OCI-LY3 (cell line): ENCODE data around the gene SULT1C4.

Experiments used
- H2AFZ ChIP-seq: fragments of 200-600, 300-600 bp; shearing (Covaris generic); 2 replicates; pipeline ENCODE4 v1.6.0; 2014; ENCODE audit warnings: antibody characterized with exemption, low read depth, low read length
- H3K27ac ChIP-seq: fragments of 200-600, 300-600 bp; sonication (generic); 2 replicates; pipeline ENCODE4 v1.5.1; 2014; ENCODE audit warnings: mild to moderate bottlenecking, low read length, moderate library complexity, mixed read lengths
- H3K27me3 ChIP-seq: fragments of 200-600, 300-600 bp; sonication (generic); 2 replicates; pipeline ENCODE4 v1.6.1; 2014; ENCODE audit warnings: low read depth, low read length, mixed read lengths
- H3K36me3 ChIP-seq: fragments of 200-600, 300-600 bp; sonication (generic); replicated peaks from 2 replicates; pipeline ENCODE3; 2014; ENCODE audit warnings: low read depth, low read length, mixed read lengths
- H3K4me1 ChIP-seq: fragments of 300-600, 200-600 bp; sonication (generic); 2 replicates; pipeline ENCODE4 v1.6.1; 2014; ENCODE audit warnings: low read length, mixed read lengths
- H3K4me2 ChIP-seq: fragments of 200-600, 300-600 bp; sonication (generic); 2 replicates; pipeline ENCODE4 v1.6.1; 2014; ENCODE audit warnings: low read length, mixed read lengths
- H3K4me3 ChIP-seq: fragments of 300-600, 200-600 bp; sonication (generic); 2 replicates; pipeline ENCODE4 v1.5.1; 2014; ENCODE audit warnings: antibody characterized with exemption, mild to moderate bottlenecking, low read length, moderate library complexity
- H3K79me2 ChIP-seq: fragments of 300-600, 200-600 bp; shearing (Covaris generic); 2 replicates; pipeline ENCODE4 v1.6.1; 2014; ENCODE audit warnings: mild to moderate bottlenecking, low read length, mixed read lengths
- H3K9ac ChIP-seq: fragments of 300-600, 200-600 bp; shearing (Covaris generic); 2 replicates; pipeline ENCODE4 v1.6.0; 2014; ENCODE audit warnings: mild to moderate bottlenecking, low read length, moderate library complexity
- H3K9me3 ChIP-seq: fragments of 200-600, 300-600 bp; shearing (Covaris generic); 2 replicates; pipeline ENCODE4 v1.6.1; 2014; ENCODE audit warnings: low read length, mixed read lengths; ENCODE audit not compliant: insufficient read depth
- H4K20me1 ChIP-seq: fragments of 200-600, 300-600 bp; sonication (generic); 2 replicates; pipeline ENCODE4 v1.6.1; 2016; ENCODE audit warnings: low read length, mixed read lengths; ENCODE audit not compliant: insufficient read depth
- EZH2phosphoT487 ChIP-seq: fragments of 200-600 bp; shearing (Covaris generic); IDR thresholded peaks from 2 replicates; pipeline ENCODE4 v1.6.1; 2018; ENCODE audit warnings: antibody characterized with exemption, mixed run types, low read depth
- TF ChIP-seq, protein P1 (sequence below): fragments of 200-600, 300-600 bp; sonication (generic); IDR thresholded peaks from 2 replicates; pipeline ENCODE4 v1.5.1; 2014; ENCODE audit warnings: antibody characterized with exemption, low read length, low read depth

Gene SULT1C4

DNA sequence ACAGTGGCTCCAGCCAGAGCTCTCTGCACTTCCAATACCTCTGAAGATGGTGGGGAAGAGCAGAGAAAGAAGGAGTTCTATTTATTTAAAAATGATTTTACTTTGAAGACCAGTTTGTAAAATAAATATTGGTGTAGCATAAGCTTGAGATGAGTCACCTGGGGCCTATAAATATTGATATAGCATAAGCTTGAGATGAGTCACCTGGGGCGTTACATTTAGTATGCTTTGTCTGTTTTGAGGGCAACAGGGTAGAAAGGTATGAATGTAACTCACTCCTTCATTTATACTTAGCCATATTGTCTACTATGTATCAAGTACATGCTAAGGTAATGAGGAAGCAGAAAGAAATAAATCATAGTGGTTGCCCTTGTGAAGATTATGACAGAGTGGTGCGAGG, 7.7 kb upstream of the SULT1C4 start:
- Histone ChIP-seq H3K27ac (no peak overlapping the region), H3K9me3 (no peaks in the 10 kb centered on the region), H3K9ac (no peak overlapping the region), H4K20me1 (no peaks in the 10 kb centered on the region), H3K36me3 (no peaks in the 10 kb centered on the region), H3K4me2 (no peak overlapping the region), H3K79me2 (no peaks in the 10 kb centered on the region), H3K4me3 (no peak overlapping the region), H3K4me1 (no peaks in the 10 kb centered on the region), H3K27me3 (no peaks in the 10 kb centered on the region), H2AFZ (no peak overlapping the region)
- no peak for TF ChIP-seq EZH2phosphoT487
- TF ChIP-seq, protein P1, sequence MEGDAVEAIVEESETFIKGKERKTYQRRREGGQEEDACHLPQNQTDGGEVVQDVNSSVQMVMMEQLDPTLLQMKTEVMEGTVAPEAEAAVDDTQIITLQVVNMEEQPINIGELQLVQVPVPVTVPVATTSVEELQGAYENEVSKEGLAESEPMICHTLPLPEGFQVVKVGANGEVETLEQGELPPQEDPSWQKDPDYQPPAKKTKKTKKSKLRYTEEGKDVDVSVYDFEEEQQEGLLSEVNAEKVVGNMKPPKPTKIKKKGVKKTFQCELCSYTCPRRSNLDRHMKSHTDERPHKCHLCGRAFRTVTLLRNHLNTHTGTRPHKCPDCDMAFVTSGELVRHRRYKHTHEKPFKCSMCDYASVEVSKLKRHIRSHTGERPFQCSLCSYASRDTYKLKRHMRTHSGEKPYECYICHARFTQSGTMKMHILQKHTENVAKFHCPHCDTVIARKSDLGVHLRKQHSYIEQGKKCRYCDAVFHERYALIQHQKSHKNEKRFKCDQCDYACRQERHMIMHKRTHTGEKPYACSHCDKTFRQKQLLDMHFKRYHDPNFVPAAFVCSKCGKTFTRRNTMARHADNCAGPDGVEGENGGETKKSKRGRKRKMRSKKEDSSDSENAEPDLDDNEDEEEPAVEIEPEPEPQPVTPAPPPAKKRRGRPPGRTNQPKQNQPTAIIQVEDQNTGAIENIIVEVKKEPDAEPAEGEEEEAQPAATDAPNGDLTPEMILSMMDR: no peak

DNA sequence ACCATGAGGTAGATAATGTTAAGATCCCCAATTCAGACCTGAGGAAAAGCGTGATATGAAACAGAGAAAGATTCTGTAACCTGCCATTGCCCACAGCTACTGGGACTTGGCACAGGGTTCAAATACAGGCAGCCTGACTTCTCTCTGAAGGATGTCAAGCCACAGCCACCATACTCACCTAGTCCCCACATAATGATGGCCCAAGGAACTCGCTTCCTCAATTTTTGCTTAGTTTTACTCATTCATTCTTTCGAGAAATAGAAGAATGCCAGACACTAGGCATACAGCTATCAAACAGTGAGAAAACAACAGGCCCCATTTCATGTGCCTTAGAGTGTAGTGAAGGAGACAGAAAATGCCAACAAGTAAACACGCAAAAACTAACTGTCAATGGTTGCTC, 980 bp upstream of the SULT1C4 start:
- Histone ChIP-seq H4K20me1 (no peaks in the 10 kb centered on the region), H3K9ac (no peak overlapping the region), H3K9me3 (no peaks in the 10 kb centered on the region), H3K27me3 (no peaks in the 10 kb centered on the region), H3K36me3 (no peaks in the 10 kb centered on the region), H3K4me2 (no peak overlapping the region), H3K27ac (no peak overlapping the region), H3K79me2 (no peaks in the 10 kb centered on the region), H2AFZ (no peak overlapping the region), H3K4me3 (no peak overlapping the region), H3K4me1 (peaks cover 14% of the 10 kb centered on the region)
- no peak for TF ChIP-seq EZH2phosphoT487
- TF ChIP-seq, protein P1: no peak

DNA sequence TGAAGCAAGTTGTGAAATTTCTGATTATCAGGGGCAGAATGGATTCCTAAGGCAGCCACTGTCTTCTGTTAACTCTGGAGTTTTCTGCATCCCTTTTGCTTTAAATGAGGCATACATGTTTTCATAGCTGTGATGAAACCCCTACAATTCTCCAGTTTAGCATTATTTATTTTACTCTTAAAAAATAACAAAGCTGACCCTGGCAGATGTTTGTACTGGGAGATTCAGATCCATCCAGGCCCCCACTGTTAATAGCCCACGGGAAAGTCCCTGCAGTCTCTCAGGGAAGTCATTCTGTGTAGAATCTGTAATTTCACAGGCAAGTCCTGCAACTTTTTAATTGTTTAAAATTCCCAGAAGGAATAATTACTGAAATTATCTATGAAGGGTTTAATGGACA, 353 bp upstream of the SULT1C4 start:
- Histone ChIP-seq H3K36me3 (no peaks in the 10 kb centered on the region), H4K20me1 (no peaks in the 10 kb centered on the region), H3K27ac (no peak overlapping the region), H3K4me2 (no peak overlapping the region), H2AFZ (no peak overlapping the region), H3K79me2 (no peaks in the 10 kb centered on the region), H3K9ac (no peak overlapping the region), H3K4me1 (peaks cover 14% of the 10 kb centered on the region), H3K27me3 (no peaks in the 10 kb centered on the region), H3K9me3 (no peaks in the 10 kb centered on the region), H3K4me3 (no peak overlapping the region)
- TF ChIP-seq, protein P1: no peak
- no peak for TF ChIP-seq EZH2phosphoT487

DNA sequence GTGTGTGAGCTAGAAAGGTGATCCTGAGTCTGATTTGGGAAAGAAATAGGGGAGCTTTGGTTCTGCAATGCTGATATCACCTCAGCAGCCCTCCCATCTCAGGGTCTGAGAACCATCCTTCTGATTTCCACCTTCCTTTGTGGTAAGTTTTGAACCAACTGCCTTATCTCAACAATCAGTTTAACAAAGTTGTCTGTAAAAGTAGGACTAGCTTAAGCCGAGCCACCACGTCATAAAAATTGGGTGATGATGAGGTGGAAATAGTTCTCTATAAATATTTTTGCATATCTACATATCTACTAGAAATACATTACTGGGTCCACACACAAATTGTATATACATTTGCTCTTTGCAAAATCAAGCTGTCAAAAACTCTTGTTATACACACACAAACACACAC, 1.1 kb downstream of the SULT1C4 start:
- Histone ChIP-seq H2AFZ (no peak overlapping the region), H3K27me3 (no peaks in the 10 kb centered on the region), H3K27ac (no peak overlapping the region), H3K79me2 (no peaks in the 10 kb centered on the region), H3K9ac (no peak overlapping the region), H3K4me2 (no peak overlapping the region), H3K4me3 (no peak overlapping the region), H4K20me1 (no peaks in the 10 kb centered on the region), H3K9me3 (no peaks in the 10 kb centered on the region), H3K36me3 (no peaks in the 10 kb centered on the region), H3K4me1 (peaks cover 20% of the 10 kb centered on the region)
- TF ChIP-seq EZH2phosphoT487: no peak
- TF ChIP-seq, protein P1: no peak
